AG04450 (cell line): Measurements from ENCODE around the gene KAT6B. TPM values are rescaled to one million over a fixed set of nuclear protein-coding genes. Genes with fewer than 3 reads are reported as not detected.
A peak's percentile ranks its signal among the peaks of the same experiment; 100 is the strongest.

Source experiments
- CTCF ChIA-PET: fragments of 300-600, 350-600 bp; formaldehyde crosslinking; extraction: SDS; loops from one replicate; lab custom pipeline; 2022; ENCODE audit warnings: antibody characterized with exemption, inconsistent platforms; lab: Charles Lee
- POLR2A ChIA-PET: fragments of 350-600 bp; formaldehyde crosslinking; extraction: SDS; loops from one replicate; lab custom pipeline; 2021; ENCODE audit warnings: antibody characterized with exemption, inconsistent platforms; lab: Yijun Ruan, JAX
- DNase-seq: peaks from one replicate; pipeline ENCODE4 v3.0.0-alpha.2; 2011; ENCODE audit warnings: low read depth, low spot score
- H3K27ac ChIP-seq: one replicate; pipeline ENCODE4 v1.5.1; 2012; ENCODE audit warnings: low read depth, low read length, control low read depth
- H3K27me3 ChIP-seq: one replicate; pipeline ENCODE4 v1.6.0; 2012; ENCODE audit warnings: low read length; ENCODE audit not compliant: control insufficient read depth, insufficient read depth
- H3K4me3 ChIP-seq: 2 replicates; pipeline ENCODE4 v1.5.1; 2011; ENCODE audit warnings: mild to moderate bottlenecking, low read depth, low read length, control low read depth
- H3K9me3 ChIP-seq: 2 replicates; pipeline ENCODE4 v1.5.1; 2012; ENCODE audit warnings: low read length; ENCODE audit not compliant: control insufficient read depth, insufficient read depth
- polyA plus RNA-seq: library from polyadenylated mRNA; depleted of rRNA; stranded (reverse); fragments of >200 nt; gene quantifications from 2 replicates; pipeline ENCODE4 v1.2.3, GENCODE V29; 2011
- TF ChIP-seq, protein P1 (sequence below): IDR thresholded peaks from 2 replicates; pipeline ENCODE4 v1.5.1; 2011; ENCODE audit warnings: low read depth, low read length, control low read depth, inconsistent platforms

Gene KAT6B
- polyA plus RNA-seq, 1 experiment = 10.4 TPM

DNA sequence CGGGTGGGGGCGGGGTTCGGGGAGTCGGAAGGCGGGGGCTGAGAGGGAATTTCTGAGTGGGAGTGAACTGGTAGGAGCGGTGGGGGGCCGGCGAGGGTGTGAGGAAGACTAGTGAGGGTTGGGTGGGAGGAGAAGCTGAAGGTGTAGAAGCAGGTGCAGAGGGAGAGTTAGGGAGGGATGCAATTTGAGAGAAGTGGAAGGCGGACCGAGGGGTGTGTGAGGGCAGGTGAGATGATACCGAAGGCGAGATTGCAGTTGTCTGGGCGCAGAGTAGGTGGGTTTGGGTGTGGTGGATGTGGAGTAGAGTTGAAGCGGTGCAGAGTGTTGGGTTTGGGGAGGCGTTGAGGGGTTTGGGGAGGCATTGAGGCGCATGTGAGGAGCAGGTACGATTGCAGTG, 643 bp downstream of the KAT6B start:
- peak overlapping the region; percentile 21 for H3K27ac ChIP-seq
- no peaks in the 10 kb centered on the region for H3K27me3 ChIP-seq
- DNase-seq = no peak
- ChIA-PET CTCF (interaction anchor here (1.2 kb wide), 1 partner anchor 89 kb away, joined by 4 read pairs; no protein-coding TSS in a partner anchor), POLR2A (interaction anchor here (1.0 to 1.7 kb wide), 2 partner anchors 43 to 101 kb away, joined by 4 read pairs; no protein-coding TSS in a partner anchor)
- H3K4me3 ChIP-seq = peak overlapping the region; percentile 82
- no peaks in the 10 kb centered on the region; the same call in 1 of the 2 replicates for H3K9me3 ChIP-seq
- TF ChIP-seq, protein P1, sequence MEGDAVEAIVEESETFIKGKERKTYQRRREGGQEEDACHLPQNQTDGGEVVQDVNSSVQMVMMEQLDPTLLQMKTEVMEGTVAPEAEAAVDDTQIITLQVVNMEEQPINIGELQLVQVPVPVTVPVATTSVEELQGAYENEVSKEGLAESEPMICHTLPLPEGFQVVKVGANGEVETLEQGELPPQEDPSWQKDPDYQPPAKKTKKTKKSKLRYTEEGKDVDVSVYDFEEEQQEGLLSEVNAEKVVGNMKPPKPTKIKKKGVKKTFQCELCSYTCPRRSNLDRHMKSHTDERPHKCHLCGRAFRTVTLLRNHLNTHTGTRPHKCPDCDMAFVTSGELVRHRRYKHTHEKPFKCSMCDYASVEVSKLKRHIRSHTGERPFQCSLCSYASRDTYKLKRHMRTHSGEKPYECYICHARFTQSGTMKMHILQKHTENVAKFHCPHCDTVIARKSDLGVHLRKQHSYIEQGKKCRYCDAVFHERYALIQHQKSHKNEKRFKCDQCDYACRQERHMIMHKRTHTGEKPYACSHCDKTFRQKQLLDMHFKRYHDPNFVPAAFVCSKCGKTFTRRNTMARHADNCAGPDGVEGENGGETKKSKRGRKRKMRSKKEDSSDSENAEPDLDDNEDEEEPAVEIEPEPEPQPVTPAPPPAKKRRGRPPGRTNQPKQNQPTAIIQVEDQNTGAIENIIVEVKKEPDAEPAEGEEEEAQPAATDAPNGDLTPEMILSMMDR = no peak

DNA sequence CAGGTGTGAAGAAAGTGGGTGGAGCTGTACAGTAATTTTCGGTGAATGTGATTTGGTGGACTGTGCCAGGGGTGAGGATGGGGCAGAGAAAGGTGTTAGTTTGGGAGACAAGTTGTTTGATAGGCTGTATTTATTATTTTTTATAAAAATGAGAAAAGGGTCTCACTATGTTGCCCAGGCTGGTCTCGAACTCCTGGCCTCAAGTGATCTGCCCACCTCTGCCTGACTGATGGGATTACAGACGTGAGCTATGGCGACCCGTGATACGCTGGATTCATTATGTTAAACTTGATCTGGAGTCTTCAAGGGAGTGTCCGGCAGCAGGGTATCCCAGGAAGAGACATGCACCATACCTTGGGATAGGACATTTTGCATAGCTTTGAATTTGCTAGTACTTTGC, 1.3 kb downstream of the KAT6B start:
- Histone ChIP-seq H3K27ac (no peak overlapping the region), H3K4me3 (peak overlapping the region; percentile 82), H3K9me3 (no peaks in the 10 kb centered on the region; the same call in 1 of the 2 replicates), H3K27me3 (no peaks in the 10 kb centered on the region)
- TF ChIP-seq, protein P1 = no peak
- no peak for DNase-seq
- POLR2A ChIA-PET = no interaction called here
- CTCF ChIA-PET = no interaction called here

DNA sequence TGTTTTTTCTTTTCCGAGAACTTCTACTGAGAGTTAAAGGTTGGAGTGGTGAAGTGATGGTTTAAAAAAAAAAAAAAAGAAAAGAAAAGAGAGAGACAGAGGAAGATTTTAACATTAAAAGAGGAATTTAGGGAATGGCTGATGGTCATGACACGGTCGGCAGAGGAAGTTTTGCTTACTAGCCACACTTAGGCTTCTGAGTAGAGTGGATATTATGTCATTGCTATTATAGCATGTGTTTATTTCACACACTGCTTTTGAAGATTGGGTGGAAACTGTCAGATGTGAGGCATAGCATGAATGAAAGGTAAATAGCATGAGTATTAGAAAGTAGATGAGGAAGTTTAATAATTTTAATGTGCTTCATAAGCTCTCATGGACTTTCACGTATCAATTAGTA, 2.5 kb downstream of the KAT6B start:
- DNase-seq = no peak
- no peaks in the 10 kb centered on the region; the same call in 1 of the 2 replicates for H3K9me3 ChIP-seq
- TF ChIP-seq, protein P1 = no peak
- H3K27me3 ChIP-seq = no peaks in the 10 kb centered on the region
- ChIA-PET POLR2A (interaction anchor here (0.7 kb wide), 2 partner anchors 15 to 31 kb away, joined by 4 to 5 read pairs; no protein-coding TSS in a partner anchor), CTCF (no interaction called here)
- H3K4me3 ChIP-seq = no peak overlapping the region
- H3K27ac ChIP-seq = no peak overlapping the region

DNA sequence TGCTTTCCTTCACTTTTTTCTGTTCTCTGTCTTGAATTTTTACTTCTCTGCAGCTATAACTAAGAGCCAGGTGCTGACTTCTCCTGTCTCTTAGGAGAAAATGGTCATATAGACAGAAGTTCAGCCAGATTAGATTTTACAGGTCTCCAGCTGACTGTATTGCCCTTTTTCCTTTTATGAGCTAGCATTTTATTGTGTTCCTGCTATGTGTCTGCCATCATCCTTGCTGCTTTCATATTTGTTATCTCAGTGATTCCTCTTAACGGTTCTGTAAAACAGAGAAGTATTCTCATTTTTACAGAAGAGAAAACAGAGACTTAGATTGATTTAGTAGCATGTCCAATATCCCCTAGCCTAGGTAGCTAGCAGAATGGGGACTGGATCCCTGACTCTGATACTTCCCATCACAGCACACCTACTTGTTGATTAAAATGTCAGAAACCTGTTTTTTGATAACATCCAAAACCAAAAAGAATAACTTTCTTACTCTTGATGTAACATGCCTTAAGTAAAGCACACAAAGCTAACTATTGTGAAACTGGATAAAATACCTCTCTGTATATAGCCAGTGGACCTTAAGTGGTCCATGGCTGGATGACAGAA, 5.2 kb downstream of the KAT6B start:
- Histone ChIP-seq H3K27me3 (no peaks in the 10 kb centered on the region), H3K27ac (no peak overlapping the region), H3K9me3 (no peaks in the 10 kb centered on the region), H3K4me3 (no peak overlapping the region)
- TF ChIP-seq, protein P1 = no peak
- DNase-seq = no peak
- ChIA-PET CTCF (interaction anchor here (1.2 kb wide), 1 partner anchor 587 kb away, joined by 3 read pairs; no protein-coding TSS in a partner anchor), POLR2A (no interaction called here)

DNA sequence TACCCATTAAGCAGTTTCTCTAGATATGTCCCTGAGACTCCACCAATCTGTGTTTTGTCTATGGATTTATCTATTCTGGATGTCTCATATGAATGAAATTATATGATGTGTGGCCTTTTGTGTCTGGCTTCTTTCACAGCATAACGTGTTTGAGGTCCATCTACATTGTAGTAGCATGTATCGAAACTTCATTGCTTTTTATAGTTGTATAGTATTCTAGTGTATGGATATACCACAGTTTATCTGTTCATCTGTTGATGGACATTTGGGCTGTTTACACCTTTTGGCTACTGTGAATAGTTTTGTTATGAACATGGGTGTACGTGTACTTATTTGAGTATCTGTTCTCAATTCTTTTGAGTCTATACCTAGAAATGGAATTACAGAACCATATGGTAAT, 9.6 kb downstream of the KAT6B start:
- Histone ChIP-seq H3K27me3 (no peaks in the 10 kb centered on the region), H3K9me3 (no peaks in the 10 kb centered on the region), H3K27ac (no peak overlapping the region), H3K4me3 (no peak overlapping the region)
- TF ChIP-seq, protein P1 = no peak
- no peak for DNase-seq
- POLR2A ChIA-PET = no interaction called here
- CTCF ChIA-PET = no interaction called here
